GM20000 (cell line): ENCODE results near the gene SLC15A4.

ENCODE experiments used
- DNase-seq: peaks from one replicate; pipeline ENCODE4 v3.0.0; 2012; ENCODE audit warnings: low spot score
- TF ChIP-seq, protein P1 (sequence below): IDR thresholded peaks from 2 replicates; pipeline ENCODE4 v1.5.1; 2012; ENCODE audit warnings: mild to moderate bottlenecking, control low read depth; ENCODE audit errors: extremely low read depth, missing control alignments

Gene SLC15A4

GRCh38 chr12:128823216-128823915 is 392 bp downstream of the SLC15A4 start:
- peak; percentile 46 for DNase-seq
- TF ChIP-seq, protein P1, sequence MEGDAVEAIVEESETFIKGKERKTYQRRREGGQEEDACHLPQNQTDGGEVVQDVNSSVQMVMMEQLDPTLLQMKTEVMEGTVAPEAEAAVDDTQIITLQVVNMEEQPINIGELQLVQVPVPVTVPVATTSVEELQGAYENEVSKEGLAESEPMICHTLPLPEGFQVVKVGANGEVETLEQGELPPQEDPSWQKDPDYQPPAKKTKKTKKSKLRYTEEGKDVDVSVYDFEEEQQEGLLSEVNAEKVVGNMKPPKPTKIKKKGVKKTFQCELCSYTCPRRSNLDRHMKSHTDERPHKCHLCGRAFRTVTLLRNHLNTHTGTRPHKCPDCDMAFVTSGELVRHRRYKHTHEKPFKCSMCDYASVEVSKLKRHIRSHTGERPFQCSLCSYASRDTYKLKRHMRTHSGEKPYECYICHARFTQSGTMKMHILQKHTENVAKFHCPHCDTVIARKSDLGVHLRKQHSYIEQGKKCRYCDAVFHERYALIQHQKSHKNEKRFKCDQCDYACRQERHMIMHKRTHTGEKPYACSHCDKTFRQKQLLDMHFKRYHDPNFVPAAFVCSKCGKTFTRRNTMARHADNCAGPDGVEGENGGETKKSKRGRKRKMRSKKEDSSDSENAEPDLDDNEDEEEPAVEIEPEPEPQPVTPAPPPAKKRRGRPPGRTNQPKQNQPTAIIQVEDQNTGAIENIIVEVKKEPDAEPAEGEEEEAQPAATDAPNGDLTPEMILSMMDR = no peak

- TF ChIP-seq, protein P1 = no peak
- peak; percentile 84 for DNase-seq
Observed at GRCh38 chr12:128820723-128821432, 2.9 kb downstream of the SLC15A4 start.

GRCh38 chr12:128820253-128820652 is 3.5 kb downstream of the SLC15A4 start:
- TF ChIP-seq, protein P1 = no peak
- DNase-seq = no peak

GRCh38 chr12:128819293-128820144 is 4.2 kb downstream of the SLC15A4 start:
- no peak for DNase-seq
- TF ChIP-seq, protein P1 = no peak

- TF ChIP-seq, protein P1 = no peak
- peak; percentile 60 for DNase-seq
Observed at GRCh38 chr12:128818065-128819022, 5.4 kb downstream of the SLC15A4 start.

DNA sequence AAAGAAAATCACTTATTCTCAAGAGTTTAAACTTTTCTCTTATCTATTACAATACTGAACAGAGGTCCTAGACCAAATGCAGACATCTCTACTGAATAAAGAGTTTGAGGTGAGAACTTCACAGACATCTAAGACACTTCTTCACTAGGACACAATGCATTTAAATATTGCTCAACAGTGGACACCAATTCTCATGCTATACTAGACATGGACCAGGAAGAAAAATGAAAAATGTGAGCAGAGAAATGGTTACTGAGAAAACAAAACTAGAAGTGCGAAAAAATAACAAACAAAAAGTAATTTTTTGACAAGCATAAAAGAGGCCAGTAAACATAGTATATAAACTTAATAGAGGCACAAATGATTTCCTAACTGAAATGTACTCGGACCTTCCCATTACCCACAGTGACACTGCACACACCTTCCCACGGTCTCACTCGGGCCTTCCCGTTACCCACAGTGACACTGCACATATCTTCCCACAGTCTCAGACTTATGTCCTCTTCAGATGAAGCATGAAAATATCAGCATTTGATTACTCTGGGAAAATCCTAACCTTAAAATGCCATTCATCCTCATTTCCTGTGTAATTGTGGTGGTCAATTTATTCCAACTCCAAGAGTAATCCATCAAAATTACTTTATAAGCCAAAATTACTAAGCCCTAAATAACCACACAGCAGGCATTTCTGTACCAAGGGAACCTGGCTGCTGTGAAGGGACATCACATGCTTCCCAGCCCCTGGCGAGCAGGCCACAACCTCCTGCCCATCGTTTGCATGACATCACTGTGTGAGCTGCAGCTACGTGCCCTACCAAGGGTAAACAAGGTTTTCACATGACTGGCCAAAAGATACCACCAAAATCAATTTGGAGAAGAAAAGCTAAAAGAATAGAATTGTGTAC is 6.4 kb downstream of the SLC15A4 start:
- DNase-seq = peak; percentile 57
- TF ChIP-seq, protein P1 = no peak
